Right lobe of liver (tissue), 4 donors: ENCODE results near the gene TLX3.

Experiments
- CTCF ChIP-seq, 4 donors: fragments of 200-600 bp in 3 of 4; fragments of 450-650 bp in 1 of 4; IDR thresholded peaks; one replicate each; pipeline versions ENCODE4 v1.5.1 to v1.8.0; 2016 to 2022; ENCODE audit warnings: antibody characterized with exemption in 4 of 4, mild to moderate bottlenecking in 2 of 4
- POLR2A ChIP-seq: fragments of 450-650 bp; IDR thresholded peaks from one replicate; pipeline ENCODE4 v1.6.1; 2017; ENCODE audit warnings: antibody characterized with exemption, mild to moderate bottlenecking
- donor health status: DM: no; HTN: no; CAD: no.
- donor health status: DM: no; HTN: no; CAD: no.
- donor health status: DM: no; HTN: yes; CAD: no.

GRCh38 chr5:171264843-171265242, 44.2 kb upstream of the TLX3 start:
- TF ChIP-seq POLR2A, result no peak
- TF ChIP-seq CTCF (IDR thresholded peaks at IDR 0.05), result no peak
